Stimulated activated naive B cell treated with anti-CD40 and anti-IgM and Interleukin-4, amounts not matched to agents 10 μg/mL and 1 μg/mL and 100 μg/mL, for 72 hours (primary cell): Measurements from ENCODE around the gene ZNF420.
"Not testable (repeated sequence)": the region's sequence is repeated elsewhere in the genome, so short reads cannot be mapped to it uniquely, and the experiment has no call there.

Experiments used
- ATAC-seq, 2 donors: fragments of 150-1000 bp; cut with Tn5 transposase; replicated peaks; 2 replicates each; pipeline ENCODE4 v1.10.0; 2021; ENCODE audit warnings: moderate library complexity in 1 of 2
- DNase-seq: peaks from one replicate; pipeline ENCODE4 v3.0.0; 2021
- H3K27ac Mint-ChIP-seq: one replicate; pipeline ENCODE4 v1.8.0; 2022; ENCODE audit warnings: mild to moderate bottlenecking, mixed read lengths
- H3K27me3 Mint-ChIP-seq, 2 donors: one replicate each; pipeline ENCODE4 v1.8.0; 2022; ENCODE audit warnings: mixed read lengths in 2 of 2
- H3K36me3 Mint-ChIP-seq, 2 donors: one replicate each; pipeline ENCODE4 v1.8.0; 2022; ENCODE audit warnings: mixed read lengths in 2 of 2, mild to moderate bottlenecking in 1 of 2
- H3K4me1 Mint-ChIP-seq, 2 donors: one replicate each; pipeline ENCODE4 v1.8.0; 2022; ENCODE audit warnings: mixed read lengths in 2 of 2, mild to moderate bottlenecking in 1 of 2
- H3K4me3 Mint-ChIP-seq, 2 donors: one replicate each; pipeline ENCODE4 v1.8.0; 2022; ENCODE audit warnings: mild to moderate bottlenecking in 2 of 2, mixed read lengths in 2 of 2, moderate library complexity in 1 of 2
- H3K9me3 Mint-ChIP-seq, 2 donors: one replicate each; pipeline ENCODE4 v1.8.0; 2022; ENCODE audit warnings: mixed read lengths in 2 of 2, mild to moderate bottlenecking in 1 of 2

The ZNF420 gene

DNA sequence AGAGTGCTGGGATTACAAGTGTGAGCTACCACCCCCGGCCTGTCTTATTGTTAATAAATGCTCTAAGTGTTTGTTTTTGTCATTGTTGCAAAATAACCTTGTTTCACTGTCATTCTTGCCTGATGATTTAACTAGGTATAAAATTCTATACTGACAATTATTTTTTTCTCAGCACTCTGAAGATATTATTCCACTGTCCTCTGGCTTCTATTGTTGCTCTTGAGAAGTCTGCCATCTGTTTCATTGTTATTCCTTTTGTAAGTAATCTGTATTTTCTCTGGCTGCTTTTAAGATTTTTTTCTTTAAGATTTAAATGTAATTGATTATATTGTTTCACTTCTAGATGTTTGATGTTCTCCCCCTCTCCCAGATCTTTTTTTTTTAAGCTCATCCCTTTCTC lies 17.6 kb downstream of the ZNF420 start:
- H3K27ac Mint-ChIP-seq = no peak overlapping the region
- no peak for DNase-seq
- H3K4me3 Mint-ChIP-seq = no peak overlapping the region
- H3K9me3 Mint-ChIP-seq = peaks cover 34 to 37% of the 10 kb centered on the region in 2 donors
- H3K4me1 Mint-ChIP-seq = no peaks in the 10 kb centered on the region
- peaks cover 85 to 95% of the 10 kb centered on the region in 2 donors for H3K36me3 Mint-ChIP-seq
- ATAC-seq = no peak
- H3K27me3 Mint-ChIP-seq = no peaks in the 10 kb centered on the region

- no peaks in the 10 kb centered on the region for H3K27me3 Mint-ChIP-seq
- DNase-seq (no peak), ATAC-seq (no peak)
- H3K36me3 Mint-ChIP-seq = peaks cover 82 to 95% of the 10 kb centered on the region in 2 donors
- H3K4me3 Mint-ChIP-seq = no peak overlapping the region
- peaks cover 36 to 37% of the 10 kb centered on the region in 2 donors for H3K9me3 Mint-ChIP-seq
- no peaks in the 10 kb centered on the region for H3K4me1 Mint-ChIP-seq
- no peak overlapping the region for H3K27ac Mint-ChIP-seq
These were observed 20.3 kb downstream of the ZNF420 start for GRCh38 chr19:37098570-37098969.

DNA sequence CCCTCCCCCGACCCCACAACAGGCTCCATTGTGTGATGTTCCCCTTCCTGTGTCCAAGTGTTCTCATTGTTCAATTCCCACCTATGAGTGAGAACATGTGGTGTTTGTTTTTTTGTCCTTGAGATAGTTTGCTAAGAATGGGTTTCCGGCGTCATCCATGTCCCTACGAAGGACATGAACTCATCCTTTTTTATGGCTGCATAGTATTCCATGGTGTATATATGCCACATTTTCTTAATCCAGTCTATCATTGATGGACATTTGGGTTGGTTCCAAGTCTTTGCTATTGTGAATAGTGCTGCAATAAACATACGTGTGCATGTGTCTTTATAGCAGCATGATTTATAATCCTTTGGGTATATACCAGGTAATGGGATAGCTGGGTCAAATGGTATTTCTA lies 25.9 kb downstream of the ZNF420 start:
- peaks cover 90 to 97% of the 10 kb centered on the region in 2 donors for H3K36me3 Mint-ChIP-seq
- ATAC-seq = not testable (repeated sequence)

GRCh38 chr19:37111753-37112152 lies 33.5 kb downstream of the ZNF420 start:
- peaks cover 33 to 34% of the 10 kb centered on the region in 2 donors for H3K9me3 Mint-ChIP-seq
- H3K27ac Mint-ChIP-seq, ATAC-seq, H3K4me3 Mint-ChIP-seq, H3K4me1 Mint-ChIP-seq, DNase-seq, H3K27me3 Mint-ChIP-seq: not testable (repeated sequence)
- peaks cover 90 to 100% of the 10 kb centered on the region in 2 donors for H3K36me3 Mint-ChIP-seq

More for the DNA sequence above, 25.9 kb downstream of the ZNF420 start:
- not testable (repeated sequence) for DNase-seq, H3K4me1 Mint-ChIP-seq, H3K27ac Mint-ChIP-seq, H3K27me3 Mint-ChIP-seq, H3K4me3 Mint-ChIP-seq
- peaks cover 28 to 35% of the 10 kb centered on the region in 2 donors for H3K9me3 Mint-ChIP-seq

DNA sequence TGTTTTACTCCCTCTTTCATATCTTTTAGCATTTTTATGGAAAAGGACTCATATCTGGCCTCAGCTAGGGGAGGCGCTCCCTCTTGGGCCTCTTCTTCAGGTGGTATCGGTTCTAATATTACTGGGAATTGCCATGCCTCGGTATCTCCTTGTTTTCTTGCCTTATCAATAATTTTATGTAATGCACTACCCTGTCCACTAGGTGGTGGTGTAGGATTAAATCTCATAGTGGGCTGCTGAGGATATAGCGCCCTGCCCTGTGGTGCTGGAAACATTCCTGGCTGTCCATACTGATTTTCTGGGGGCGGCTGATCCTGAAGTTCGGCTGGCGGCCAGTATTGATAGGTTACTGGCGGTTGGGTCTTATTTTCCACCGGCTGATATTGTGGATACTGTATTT lies 35.8 kb downstream of the ZNF420 start:
- Mint-ChIP-seq H3K9me3 (peaks cover 37% of the 10 kb centered on the region in 2 donors), H3K36me3 (peaks cover 74 to 85% of the 10 kb centered on the region in 2 donors), H3K4me3 (no peak overlapping the region), H3K4me1 (no peaks in the 10 kb centered on the region), H3K27me3 (no peaks in the 10 kb centered on the region), H3K27ac (no peak overlapping the region)
- no peak for DNase-seq
- ATAC-seq = no peak

DNA sequence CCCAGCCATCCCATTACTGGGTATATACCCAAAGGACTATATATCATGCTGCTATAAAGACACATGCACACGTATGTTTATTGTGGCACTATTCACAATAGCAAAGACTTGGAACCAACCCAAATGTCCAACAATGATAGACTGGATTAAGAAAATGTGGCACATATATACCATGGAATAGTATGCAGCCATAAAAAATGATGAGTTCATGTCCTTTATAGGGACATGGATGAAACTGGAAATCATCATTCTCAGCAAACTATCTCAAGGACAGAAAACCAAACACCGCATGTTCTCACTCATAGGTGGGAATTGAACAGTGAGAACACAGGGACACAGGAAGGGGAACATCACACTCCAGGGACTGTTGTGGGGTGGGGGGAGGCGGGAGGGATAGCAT lies 43.9 kb downstream of the ZNF420 start:
- H3K4me1 Mint-ChIP-seq, H3K27me3 Mint-ChIP-seq, ATAC-seq, H3K27ac Mint-ChIP-seq, DNase-seq, H3K4me3 Mint-ChIP-seq: not testable (repeated sequence)
- H3K36me3 Mint-ChIP-seq = peaks cover 45 to 53% of the 10 kb centered on the region in 2 donors
- peaks cover 35 to 41% of the 10 kb centered on the region in 2 donors for H3K9me3 Mint-ChIP-seq

- ATAC-seq (no peak), DNase-seq (no peak)
- Mint-ChIP-seq H3K36me3 (peaks cover 73 to 87% of the 10 kb centered on the region in 2 donors), H3K27me3 (no peaks in the 10 kb centered on the region), H3K27ac (no peak overlapping the region), H3K9me3 (peaks cover 41 to 45% of the 10 kb centered on the region in 2 donors), H3K4me1 (no peaks in the 10 kb centered on the region), H3K4me3 (no peak overlapping the region)
These were observed 50.0 kb downstream of the ZNF420 start for GRCh38 chr19:37127999-37128820.

DNA sequence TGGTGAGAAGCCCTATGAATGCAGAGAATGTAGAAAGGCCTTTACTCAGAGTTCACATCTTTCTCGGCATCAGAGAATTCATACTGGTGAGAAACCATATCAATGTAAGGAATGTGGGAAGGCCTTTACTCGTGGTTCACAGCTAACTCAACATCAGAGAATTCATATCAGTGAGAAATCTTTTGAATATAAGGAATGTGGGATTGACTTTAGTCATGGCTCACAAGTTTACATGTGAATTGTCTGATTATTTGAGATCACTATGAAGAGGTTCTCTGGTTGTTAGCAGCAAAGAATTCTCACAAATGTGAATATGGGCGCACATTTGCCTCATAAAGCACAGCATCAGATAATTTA lies 50.6 kb downstream of the ZNF420 start:
- peaks cover 45 to 49% of the 10 kb centered on the region in 2 donors for H3K9me3 Mint-ChIP-seq
- no peaks in the 10 kb centered on the region for H3K27me3 Mint-ChIP-seq
- no peaks in the 10 kb centered on the region for H3K4me1 Mint-ChIP-seq
- ATAC-seq = no peak
- H3K36me3 Mint-ChIP-seq = peaks cover 78 to 90% of the 10 kb centered on the region in 2 donors
- H3K27ac Mint-ChIP-seq = no peak overlapping the region
- no peak for DNase-seq
- no peak overlapping the region for H3K4me3 Mint-ChIP-seq

- H3K27me3 Mint-ChIP-seq = no peaks in the 10 kb centered on the region
- H3K27ac Mint-ChIP-seq = no peak overlapping the region
- ATAC-seq (no peak), DNase-seq (no peak)
- no peaks in the 10 kb centered on the region for H3K4me1 Mint-ChIP-seq
- peaks cover 47 to 50% of the 10 kb centered on the region in 2 donors for H3K9me3 Mint-ChIP-seq
- H3K4me3 Mint-ChIP-seq = no peak overlapping the region
- H3K36me3 Mint-ChIP-seq = peaks cover 51 to 61% of the 10 kb centered on the region in 2 donors
These were observed 57.9 kb downstream of the ZNF420 start for GRCh38 chr19:37136111-37136510.

GRCh38 chr19:37148214-37148613 lies 70.0 kb downstream of the ZNF420 start:
- no peak for DNase-seq
- Mint-ChIP-seq H3K27me3 (no peaks in the 10 kb centered on the region), H3K4me1 (no peaks in the 10 kb centered on the region), H3K9me3 (peaks cover 36% of the 10 kb centered on the region in 2 donors), H3K4me3 (no peak overlapping the region), H3K27ac (no peak overlapping the region), H3K36me3 (peaks cover 61 to 68% of the 10 kb centered on the region in 2 donors)
- ATAC-seq = no peak

DNA sequence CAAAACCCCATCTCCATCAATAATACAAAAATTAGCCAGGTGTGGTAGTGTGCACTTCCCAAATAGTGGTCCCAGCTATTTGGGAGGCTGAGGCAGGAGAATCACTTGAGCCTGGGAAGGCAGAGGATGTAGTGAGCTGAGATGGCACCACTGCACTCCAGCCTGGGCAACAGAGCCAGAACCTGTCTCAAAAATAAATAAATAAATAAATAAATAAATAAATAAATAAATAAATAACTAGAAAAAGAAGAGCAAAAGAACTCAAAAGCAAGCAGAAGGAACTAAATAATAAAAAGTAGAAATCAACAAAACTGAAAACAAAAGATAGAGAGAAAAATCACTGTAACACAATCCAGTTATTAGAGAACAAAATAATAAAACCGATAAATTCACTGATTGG lies 81.9 kb downstream of the ZNF420 start:
- H3K36me3 Mint-ChIP-seq = peaks cover 80 to 93% of the 10 kb centered on the region in 2 donors
- H3K9me3 Mint-ChIP-seq = peaks cover 41 to 43% of the 10 kb centered on the region in 2 donors

DNA sequence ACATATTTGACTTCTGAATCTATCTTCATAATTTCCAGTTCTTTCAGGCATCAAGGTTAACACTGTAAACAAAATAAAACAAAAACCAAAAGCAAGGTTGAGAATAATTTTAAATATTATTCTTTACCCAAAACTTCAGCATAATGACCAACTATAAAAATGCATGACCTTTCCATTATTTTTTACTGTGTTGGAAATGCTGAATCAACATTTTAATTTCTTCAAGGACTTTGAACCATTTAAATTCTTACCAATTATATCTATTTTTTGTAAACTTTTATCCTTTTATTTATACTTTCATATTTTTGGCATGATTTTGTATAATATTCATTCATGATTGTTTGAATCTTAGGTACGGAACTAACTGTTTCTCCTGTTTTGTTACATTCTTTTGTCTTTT lies 87.4 kb downstream of the ZNF420 start:
- DNase-seq = no peak
- no peak overlapping the region for H3K4me3 Mint-ChIP-seq
- H3K9me3 Mint-ChIP-seq = peaks cover 35% of the 10 kb centered on the region in 2 donors
- ATAC-seq = no peak
- no peaks in the 10 kb centered on the region for H3K4me1 Mint-ChIP-seq
- no peak overlapping the region for H3K27ac Mint-ChIP-seq
- peaks cover 81 to 89% of the 10 kb centered on the region in 2 donors for H3K36me3 Mint-ChIP-seq
- no peaks in the 10 kb centered on the region for H3K27me3 Mint-ChIP-seq

More for the DNA sequence above, 81.9 kb downstream of the ZNF420 start:
- Mint-ChIP-seq H3K27ac (no peak overlapping the region), H3K27me3 (no peaks in the 10 kb centered on the region), H3K4me3 (no peak overlapping the region), H3K4me1 (no peaks in the 10 kb centered on the region)
- no peak for DNase-seq
- no peak for ATAC-seq

DNA sequence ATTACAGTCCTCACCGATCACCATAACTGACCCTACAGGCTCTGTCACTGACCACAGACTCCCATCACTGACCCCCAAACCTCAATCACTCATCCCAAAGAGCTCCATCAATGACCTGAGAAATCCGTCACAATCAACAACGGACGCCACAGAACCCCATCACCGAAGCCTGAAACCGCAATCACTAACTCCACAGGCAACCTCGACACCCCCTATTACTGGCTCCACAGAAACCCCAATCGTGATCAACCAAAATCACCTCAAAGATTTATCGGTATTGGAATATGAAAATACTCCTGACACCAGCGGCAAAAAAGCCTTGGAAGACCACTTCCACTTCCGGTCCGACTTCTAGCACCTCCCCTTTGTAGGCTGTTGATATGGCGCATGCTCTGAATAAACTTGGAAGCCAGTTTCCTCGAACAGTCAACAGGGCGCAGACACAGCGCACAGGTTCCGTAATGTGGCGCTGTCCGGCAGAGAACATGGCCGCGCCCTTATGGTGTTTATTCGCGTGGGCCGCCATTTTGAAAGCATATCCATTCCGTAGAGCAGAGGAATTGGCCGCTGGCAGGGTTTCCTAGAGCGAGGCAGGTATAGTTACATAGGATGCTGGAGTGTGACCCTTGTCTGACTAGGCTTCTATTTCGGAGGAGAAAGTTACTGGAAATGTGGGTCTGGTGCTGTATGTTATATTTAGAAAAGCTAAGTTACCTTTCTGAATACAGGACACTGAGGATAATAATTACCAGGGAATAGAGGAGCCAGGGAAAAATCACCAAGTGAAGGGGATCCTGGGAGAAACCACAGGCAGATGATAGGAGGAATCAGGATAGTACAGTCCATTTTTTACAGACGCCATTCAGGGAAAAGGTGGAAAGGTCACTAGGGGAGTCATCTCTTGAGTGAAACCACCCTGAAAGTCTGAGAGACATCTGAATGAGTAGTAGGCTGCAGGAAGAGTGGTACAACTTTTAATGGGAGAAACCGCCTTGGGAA lies 94.4 kb downstream of the ZNF420 start, which contains the start of gene ZNF585A:
TSS of gene ZNF585A (minus strand) at position 328 of the 999 bp plus-strand sequence. CDS start 2,785 bp downstream, outside the sequence.
- DNase-seq (peak; percentile 90), ATAC-seq (peak; percentile 100)
- H3K27me3 Mint-ChIP-seq = no peaks in the 10 kb centered on the region
- no peaks in the 10 kb centered on the region for H3K4me1 Mint-ChIP-seq
- no peak within 1 kb of the TSS for H3K27ac Mint-ChIP-seq
- H3K4me3 Mint-ChIP-seq = peak within 1 kb of the TSS; percentile 13 to 44
- H3K36me3 Mint-ChIP-seq = peaks cover 24 to 27% of the 10 kb centered on the region in 2 donors
- H3K9me3 Mint-ChIP-seq = peaks cover 15% of the 10 kb centered on the region in 2 donors
